Measurements from ENCODE around the gene PIP5K1A.
A peak's percentile ranks its signal among the peaks of the same experiment; 100 is the strongest.
"Not testable (repeated sequence)": the region's sequence is repeated elsewhere in the genome, so short reads cannot be mapped to it uniquely, and the experiment has no call there.

The PIP5K1A gene

DNA sequence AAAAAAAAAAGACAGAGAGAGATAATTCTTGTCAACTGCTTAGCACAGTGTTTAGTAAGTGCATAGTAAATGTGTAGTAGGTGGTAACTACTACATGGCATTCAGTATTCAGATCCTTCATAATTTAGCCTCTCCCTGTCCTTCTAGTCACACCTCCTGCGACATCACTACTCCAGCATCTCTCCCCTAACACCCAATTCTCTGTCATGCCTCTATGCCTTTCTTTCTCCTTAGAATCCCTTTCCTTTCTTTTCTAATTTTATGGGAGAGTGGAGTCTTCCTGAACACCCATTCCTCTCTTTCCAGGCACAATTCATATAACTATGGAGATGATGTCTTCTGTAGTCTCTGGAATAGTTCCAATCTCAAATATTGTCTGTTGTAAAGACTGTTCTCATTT is 4.5 kb upstream of the PIP5K1A start:
- DNase-seq = no peak

- DNase-seq = not testable (repeated sequence)
Observed at GRCh38 chr1:151194894-151195594, 3.3 kb upstream of the PIP5K1A start.

DNA sequence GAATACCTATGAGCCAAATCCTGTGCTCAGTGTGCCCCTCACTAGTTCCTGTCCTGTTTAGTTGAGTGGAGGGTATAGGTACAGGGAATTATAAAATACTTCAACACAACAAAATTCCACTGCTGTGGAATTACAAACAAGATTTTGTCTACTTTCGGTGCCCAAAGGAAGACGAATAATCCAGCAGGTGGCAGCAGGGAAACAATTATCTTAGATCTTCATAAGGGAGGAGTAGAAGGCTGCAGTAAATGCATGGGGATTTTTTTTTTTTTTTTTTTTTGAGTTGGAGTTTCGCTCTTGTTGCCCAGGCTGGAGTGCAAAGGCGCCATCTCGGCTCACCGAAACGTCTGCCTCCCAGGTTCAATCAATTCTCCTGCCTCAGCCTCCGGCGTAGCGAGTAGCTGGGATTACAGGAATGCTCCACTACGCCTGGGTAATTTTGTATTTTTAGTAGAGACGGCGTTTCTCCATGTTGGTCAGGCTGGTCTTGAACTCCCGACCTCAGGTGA is 2.0 kb upstream of the PIP5K1A start:
- no peak for DNase-seq

- DNase-seq = no peak
Observed at GRCh38 chr1:151197863-151198253, 494 bp upstream of the PIP5K1A start.

- DNase-seq = no peak
Observed at GRCh38 chr1:151199873-151200581, 1.7 kb downstream of the PIP5K1A start.

- DNase-seq = not testable (repeated sequence)
Observed at GRCh38 chr1:151205381-151205965, 7.1 kb downstream of the PIP5K1A start.

- DNase-seq = no peak
Observed at GRCh38 chr1:151210830-151211229, 12.5 kb downstream of the PIP5K1A start.

DNA sequence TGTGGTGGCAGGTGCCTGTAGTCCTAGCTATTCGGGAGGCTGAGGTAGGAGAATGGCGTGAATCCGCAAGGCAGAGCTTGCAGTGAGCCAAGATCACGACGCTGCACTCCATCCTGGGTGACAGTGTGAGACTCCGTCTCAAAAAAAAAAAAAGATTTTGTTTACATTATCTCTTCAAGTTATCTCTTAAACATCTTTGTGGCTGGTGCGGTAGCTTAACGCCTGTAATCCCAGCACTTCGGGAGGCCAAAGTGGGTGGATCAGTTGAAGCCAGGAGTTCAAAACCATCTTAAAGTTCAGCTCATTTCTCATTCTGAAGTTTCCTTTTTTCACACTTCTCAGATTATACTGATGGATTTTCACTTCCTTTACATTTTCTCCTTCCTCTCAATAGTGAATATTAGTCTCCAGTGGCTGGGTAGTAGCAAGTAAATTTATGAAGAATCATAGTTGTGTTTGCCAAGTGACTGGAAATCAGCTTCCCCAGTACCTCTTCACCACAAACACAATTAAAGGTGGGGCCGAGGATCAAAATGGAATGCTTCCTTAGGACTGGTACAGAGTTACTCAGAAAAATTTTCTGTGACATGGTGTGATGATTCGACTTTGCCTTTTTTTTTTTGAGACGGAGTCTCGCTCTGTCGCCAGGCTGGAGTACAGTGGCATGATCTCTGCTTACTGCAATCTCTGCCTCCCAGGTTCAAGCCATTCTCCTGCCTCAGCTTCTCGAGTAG is 13.8 kb downstream of the PIP5K1A start:
- DNase-seq = no peak

- no peak for DNase-seq
Observed at GRCh38 chr1:151213560-151213959, 15.2 kb downstream of the PIP5K1A start.

GRCh38 chr1:151221616-151222015 is 23.3 kb downstream of the PIP5K1A start:
- DNase-seq = no peak

- no peak for DNase-seq
Observed at GRCh38 chr1:151222130-151222529, 23.8 kb downstream of the PIP5K1A start.

DNA sequence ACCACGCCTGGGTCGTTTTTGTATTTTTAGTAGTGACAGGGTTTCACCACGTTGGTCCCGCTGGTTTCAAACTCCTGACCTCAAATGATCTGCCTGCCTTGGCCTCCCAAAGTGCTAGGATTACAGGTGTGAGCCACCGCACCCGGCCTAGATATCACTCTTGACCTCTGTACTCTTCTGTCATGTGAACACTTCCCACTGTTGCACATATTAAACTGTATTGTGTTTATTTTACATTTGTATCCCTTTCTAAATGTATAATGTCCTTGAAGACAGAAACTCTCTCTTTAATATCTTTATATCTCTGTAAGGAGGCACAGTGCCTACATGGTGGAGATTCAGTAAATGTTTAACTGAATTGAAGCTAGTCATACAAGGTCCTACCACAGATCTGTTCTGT is 36.9 kb downstream of the PIP5K1A start:
- no peak for DNase-seq

DNA sequence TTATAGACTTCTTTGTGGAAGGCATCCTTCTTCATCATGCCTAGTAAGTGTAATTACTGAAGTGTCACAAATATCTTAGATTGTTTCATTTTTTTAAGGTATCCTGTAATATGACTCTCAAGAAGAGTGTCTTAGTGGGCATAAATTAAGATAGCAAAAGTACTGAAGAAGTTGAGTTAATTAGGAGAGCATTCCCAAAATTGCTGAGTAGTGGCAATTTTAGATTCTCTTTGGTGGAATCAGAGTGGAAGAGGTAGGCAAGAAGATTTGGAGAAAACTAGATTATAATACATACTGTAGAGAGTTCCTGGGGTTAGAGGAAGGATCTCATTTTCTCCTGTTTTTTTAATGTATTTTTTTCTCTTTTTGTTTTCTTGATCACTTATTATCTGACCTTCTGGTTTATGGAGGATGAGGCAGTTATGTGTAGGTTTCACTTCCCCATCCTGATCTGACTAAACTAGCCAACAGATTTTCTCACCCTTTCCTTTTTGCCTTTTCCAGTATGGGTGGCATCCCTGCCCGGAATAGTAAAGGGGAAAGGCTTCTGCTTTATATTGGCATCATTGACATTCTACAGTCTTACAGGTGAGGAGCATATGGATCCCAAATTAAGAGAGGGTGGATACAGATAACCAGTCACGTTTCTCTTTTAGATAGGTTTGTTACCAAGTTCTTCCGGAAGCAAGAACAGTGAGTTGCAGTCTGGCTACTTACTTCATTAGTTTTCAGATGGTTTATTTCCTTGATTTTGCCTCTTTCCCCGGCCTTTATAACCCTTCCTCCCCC is 39.5 kb downstream of the PIP5K1A start:
- no peak for DNase-seq

DNA sequence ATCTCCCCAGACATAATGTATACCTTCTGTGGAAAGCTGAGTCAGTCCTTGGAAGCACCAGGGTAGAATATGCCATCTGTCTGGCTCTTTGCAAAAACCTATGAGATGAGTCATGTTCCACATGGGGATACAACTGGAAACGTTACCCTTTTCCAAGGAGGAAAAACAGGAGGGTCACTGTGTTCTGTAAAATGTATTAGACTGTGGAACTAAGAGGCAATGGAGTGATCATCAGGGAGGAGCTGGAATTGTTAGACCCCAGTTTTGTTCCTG is 40.1 kb downstream of the PIP5K1A start:
- DNase-seq = no peak

- no peak for DNase-seq
Observed at GRCh38 chr1:151242442-151242841, 44.1 kb downstream of the PIP5K1A start.

- no peak for DNase-seq
Observed at GRCh38 chr1:151243683-151244216, 45.4 kb downstream of the PIP5K1A start.

DNA sequence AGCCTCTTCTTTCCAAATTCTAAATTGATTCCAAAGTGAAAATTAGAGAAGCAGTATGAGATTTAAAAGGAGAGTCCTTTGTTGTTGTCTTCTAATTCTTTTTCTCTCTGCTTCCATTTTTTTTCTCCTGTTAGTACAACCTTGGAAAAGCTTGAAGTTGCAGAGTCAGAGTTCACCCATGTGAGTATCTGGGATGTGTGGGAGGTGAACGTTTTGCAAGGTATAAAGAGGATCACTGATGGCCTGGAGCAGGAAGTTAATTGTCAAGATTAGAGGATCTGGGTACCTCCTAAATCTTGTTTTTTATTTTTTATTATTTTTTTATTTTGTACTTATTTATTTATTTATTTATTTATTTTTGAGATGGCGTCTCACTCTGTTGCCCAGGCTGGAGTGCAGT is 48.4 kb downstream of the PIP5K1A start:
- DNase-seq = no peak

DNA sequence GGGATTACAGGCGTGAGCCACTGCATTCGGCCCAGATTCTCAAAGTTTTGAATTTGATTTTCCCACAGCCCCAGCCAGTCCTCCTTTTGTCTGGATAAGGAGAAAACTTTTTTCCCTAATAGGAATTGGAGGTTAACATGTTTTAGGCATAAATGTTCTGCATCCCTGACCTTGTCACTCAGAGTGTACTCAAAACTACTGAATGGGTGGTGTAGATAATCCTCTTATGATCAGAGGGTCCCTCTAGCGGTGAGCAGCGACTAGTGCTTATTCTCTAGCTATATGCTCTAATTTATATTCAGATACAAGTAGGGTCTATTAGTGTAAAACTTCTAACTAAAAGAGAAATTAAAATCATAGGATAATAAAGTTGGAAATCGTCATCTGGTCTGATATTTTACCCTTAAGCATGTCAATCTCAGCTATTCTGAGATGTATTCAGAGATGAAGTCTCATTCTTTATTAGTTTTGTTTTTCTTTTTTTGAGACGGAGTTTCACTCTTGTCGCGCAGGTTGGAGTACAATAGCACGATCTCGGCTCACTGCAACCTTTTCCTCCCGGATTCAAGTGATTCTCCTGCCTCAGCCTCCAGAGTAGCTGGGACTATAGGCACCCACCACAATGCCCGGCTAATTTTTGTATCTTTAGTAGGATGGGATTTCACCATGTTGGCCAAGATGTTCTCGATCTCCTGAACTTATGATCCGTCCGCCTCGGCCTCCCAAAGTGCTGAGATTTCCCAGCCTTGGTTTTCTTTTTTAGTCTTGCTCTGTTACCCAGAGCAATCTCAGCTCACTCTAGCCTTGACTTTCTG is 53.5 kb downstream of the PIP5K1A start:
- DNase-seq = no peak

GRCh38 chr1:151254217-151255213 is 56.2 kb downstream of the PIP5K1A start, which contains the start of gene PSMD4:
TSS of gene PSMD4 (plus strand) at chr1:151254734. CDS start at chr1:151254783, 49 bp downstream.
- peak; percentile 62 for DNase-seq

- DNase-seq = no peak
Observed at GRCh38 chr1:151255381-151255780, 57.0 kb downstream of the PIP5K1A start.

All from activated gamma-delta T cell (primary cell).